ENCODE data around the gene PDE4D.

PDE4D gene

DNA sequence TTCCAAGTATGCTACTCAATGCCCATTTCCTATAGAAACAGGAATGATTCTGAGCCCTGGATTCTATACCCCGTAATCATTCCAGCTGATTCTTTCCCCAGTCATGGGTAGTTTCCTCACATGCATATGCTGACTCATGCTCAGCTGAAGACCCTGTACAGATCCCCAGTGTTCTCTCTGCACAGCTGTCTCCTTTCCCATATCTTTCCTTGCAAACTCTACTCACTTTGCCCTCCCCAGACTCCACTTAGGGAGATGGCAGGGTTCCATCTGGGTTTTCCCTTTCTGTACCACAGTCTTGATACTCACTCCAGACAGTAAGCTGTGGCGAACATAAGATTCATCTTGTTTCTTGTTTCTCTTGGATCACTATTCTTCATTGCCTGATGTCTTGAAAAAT lies 953.1 kb downstream of the PDE4D start:
- Histone ChIP-seq H3K36me3 (ENCODE audit: control insufficient read depth, insufficient read depth, low read length) (no peaks in the 10 kb centered on the region), H3K4me1 (ENCODE audit: control insufficient read depth, insufficient read depth, low read length) (peaks cover 2% of the 10 kb centered on the region), H3K4me3 (ENCODE audit: low read depth, low read length) (no peak overlapping the region), H3K27me3 (ENCODE audit: control insufficient read depth, insufficient read depth, low read length) (no peaks in the 10 kb centered on the region), H3K9me3 (ENCODE audit: control insufficient read depth, insufficient read depth, low read length) (no peaks in the 10 kb centered on the region), H3K9ac (ENCODE audit: low read depth, low read length) (no peak overlapping the region)

DNA sequence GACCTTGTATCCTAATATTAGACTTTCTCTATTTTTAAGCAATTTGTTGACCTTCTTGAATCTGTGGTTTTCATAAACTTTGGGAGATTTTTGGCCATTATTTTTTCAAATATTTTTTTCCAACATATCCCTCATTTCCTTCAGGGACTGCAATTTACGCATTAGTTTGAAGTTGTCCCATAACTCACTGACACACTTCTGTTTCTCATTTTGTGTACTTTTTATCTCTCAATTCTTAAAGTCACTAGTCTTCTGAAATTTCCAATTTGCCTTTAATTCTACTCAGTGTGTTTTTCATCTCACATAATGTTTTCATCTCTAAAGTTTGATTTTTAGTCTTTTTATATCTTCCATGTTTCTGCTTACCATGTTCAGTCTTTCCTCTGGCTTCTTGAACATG lies 953.9 kb downstream of the PDE4D start:
- Histone ChIP-seq H3K4me3 (ENCODE audit: low read depth, low read length) (no peak overlapping the region), H3K9ac (ENCODE audit: low read depth, low read length) (no peak overlapping the region), H3K4me1 (ENCODE audit: control insufficient read depth, insufficient read depth, low read length) (peaks cover 2% of the 10 kb centered on the region), H3K36me3 (ENCODE audit: control insufficient read depth, insufficient read depth, low read length) (no peaks in the 10 kb centered on the region), H3K9me3 (ENCODE audit: control insufficient read depth, insufficient read depth, low read length) (no peaks in the 10 kb centered on the region), H3K27me3 (ENCODE audit: control insufficient read depth, insufficient read depth, low read length) (no peaks in the 10 kb centered on the region)

GRCh38 chr5:58938563-58939424 lies 954.7 kb downstream of the PDE4D start:
- Histone ChIP-seq H3K9ac (ENCODE audit: low read depth, low read length) (no peak overlapping the region), H3K9me3 (ENCODE audit: control insufficient read depth, insufficient read depth, low read length) (no peaks in the 10 kb centered on the region), H3K36me3 (ENCODE audit: control insufficient read depth, insufficient read depth, low read length) (no peaks in the 10 kb centered on the region), H3K4me1 (ENCODE audit: control insufficient read depth, insufficient read depth, low read length) (peaks cover 4% of the 10 kb centered on the region), H3K27me3 (ENCODE audit: control insufficient read depth, insufficient read depth, low read length) (no peaks in the 10 kb centered on the region), H3K4me3 (ENCODE audit: low read depth, low read length) (peak overlapping the region; percentile 13)

DNA sequence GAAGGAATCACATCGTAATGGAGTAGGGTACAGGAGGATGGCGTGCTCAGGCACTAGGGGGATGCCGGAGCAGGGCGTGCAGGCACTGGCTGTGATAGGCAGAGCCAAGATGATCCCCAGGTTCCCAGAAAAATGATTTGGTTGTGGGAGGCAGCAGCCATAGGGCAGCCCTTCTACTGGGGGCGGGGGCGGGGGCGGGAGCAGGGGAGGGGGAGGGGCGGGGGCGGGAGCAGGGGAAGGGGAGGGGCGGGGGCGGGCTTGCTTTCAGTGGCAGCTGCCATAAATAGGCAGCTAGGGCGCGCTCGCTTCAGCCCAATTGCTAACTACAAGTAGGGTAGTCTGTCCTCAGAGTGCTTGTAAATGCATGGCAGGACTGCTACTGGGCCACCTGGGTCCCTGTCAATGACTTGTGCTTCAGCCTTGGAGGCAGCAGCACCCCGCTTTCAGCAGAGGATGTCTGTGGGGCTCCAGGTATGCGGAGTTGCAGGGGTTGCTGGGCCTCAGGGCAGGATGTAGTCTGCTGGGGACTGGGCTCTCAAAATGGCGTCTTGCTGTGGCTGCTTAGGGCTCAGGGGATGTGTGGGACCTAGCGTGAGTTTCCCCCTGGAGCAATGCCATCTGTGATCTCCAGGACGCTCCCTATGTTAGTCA lies 956.4 kb downstream of the PDE4D start:
- H3K9me3 ChIP-seq (ENCODE audit: control insufficient read depth, insufficient read depth, low read length): no peaks in the 10 kb centered on the region
- peak overlapping the region; percentile 67 for H3K4me3 ChIP-seq (ENCODE audit: low read depth, low read length)
- H3K4me1 ChIP-seq (ENCODE audit: control insufficient read depth, insufficient read depth, low read length): peaks cover 4% of the 10 kb centered on the region
- no peaks in the 10 kb centered on the region for H3K36me3 ChIP-seq (ENCODE audit: control insufficient read depth, insufficient read depth, low read length)
- peak overlapping the region; percentile 39 for H3K9ac ChIP-seq (ENCODE audit: low read depth, low read length)
- H3K27me3 ChIP-seq (ENCODE audit: control insufficient read depth, insufficient read depth, low read length): no peaks in the 10 kb centered on the region

DNA sequence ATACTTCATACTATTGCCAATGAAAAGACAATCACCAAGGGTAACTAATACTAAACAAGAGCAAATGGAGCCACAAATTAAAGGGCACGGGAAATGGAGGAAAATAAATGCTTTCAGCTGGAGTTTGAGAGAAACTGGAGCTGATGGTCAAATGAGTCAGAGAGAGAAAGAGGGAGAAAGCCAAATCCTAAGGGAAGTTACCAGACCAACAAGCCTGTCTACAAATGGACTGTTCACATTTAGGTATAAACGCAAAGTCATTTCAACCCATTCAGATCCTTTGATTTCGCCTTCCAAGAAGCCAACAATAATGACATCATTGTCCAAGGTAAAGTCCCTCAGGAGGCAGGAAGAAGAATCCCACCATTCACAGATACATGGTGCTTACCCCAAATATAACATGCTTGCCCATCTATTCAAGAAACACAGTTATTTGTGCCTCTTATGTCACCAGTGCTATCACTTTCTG lies 958.9 kb downstream of the PDE4D start:
- H3K4me3 ChIP-seq (ENCODE audit: low read depth, low read length): no peak overlapping the region
- H3K27me3 ChIP-seq (ENCODE audit: control insufficient read depth, insufficient read depth, low read length): no peaks in the 10 kb centered on the region
- H3K36me3 ChIP-seq (ENCODE audit: control insufficient read depth, insufficient read depth, low read length): no peaks in the 10 kb centered on the region
- H3K4me1 ChIP-seq (ENCODE audit: control insufficient read depth, insufficient read depth, low read length): peaks cover 4% of the 10 kb centered on the region
- no peaks in the 10 kb centered on the region for H3K9me3 ChIP-seq (ENCODE audit: control insufficient read depth, insufficient read depth, low read length)
- H3K9ac ChIP-seq (ENCODE audit: low read depth, low read length): no peak overlapping the region

- no peaks in the 10 kb centered on the region for H3K27me3 ChIP-seq (ENCODE audit: control insufficient read depth, insufficient read depth, low read length)
- peaks cover 4% of the 10 kb centered on the region for H3K4me1 ChIP-seq (ENCODE audit: control insufficient read depth, insufficient read depth, low read length)
- no peak overlapping the region for H3K9ac ChIP-seq (ENCODE audit: low read depth, low read length)
- no peaks in the 10 kb centered on the region for H3K9me3 ChIP-seq (ENCODE audit: control insufficient read depth, insufficient read depth, low read length)
- H3K4me3 ChIP-seq (ENCODE audit: low read depth, low read length): no peak overlapping the region
- H3K36me3 ChIP-seq (ENCODE audit: control insufficient read depth, insufficient read depth, low read length): no peaks in the 10 kb centered on the region
These were observed 959.5 kb downstream of the PDE4D start for GRCh38 chr5:58933891-58934628.

- Histone ChIP-seq H3K27me3 (ENCODE audit: control insufficient read depth, insufficient read depth, low read length) (no peaks in the 10 kb centered on the region), H3K9ac (ENCODE audit: low read depth, low read length) (no peak overlapping the region), H3K4me1 (ENCODE audit: control insufficient read depth, insufficient read depth, low read length) (peaks cover 15% of the 10 kb centered on the region), H3K9me3 (ENCODE audit: control insufficient read depth, insufficient read depth, low read length) (no peaks in the 10 kb centered on the region), H3K36me3 (ENCODE audit: control insufficient read depth, insufficient read depth, low read length) (no peaks in the 10 kb centered on the region), H3K4me3 (ENCODE audit: low read depth, low read length) (no peak overlapping the region)
These were observed 961.4 kb downstream of the PDE4D start for GRCh38 chr5:58932057-58932612.

- Histone ChIP-seq H3K27me3 (ENCODE audit: control insufficient read depth, insufficient read depth, low read length) (no peaks in the 10 kb centered on the region), H3K4me1 (ENCODE audit: control insufficient read depth, insufficient read depth, low read length) (peaks cover 27% of the 10 kb centered on the region), H3K9ac (ENCODE audit: low read depth, low read length) (no peak overlapping the region), H3K4me3 (ENCODE audit: low read depth, low read length) (no peak overlapping the region), H3K36me3 (ENCODE audit: control insufficient read depth, insufficient read depth, low read length) (no peaks in the 10 kb centered on the region), H3K9me3 (ENCODE audit: control insufficient read depth, insufficient read depth, low read length) (no peaks in the 10 kb centered on the region)
These were observed 963.0 kb downstream of the PDE4D start for GRCh38 chr5:58930520-58930919.

DNA sequence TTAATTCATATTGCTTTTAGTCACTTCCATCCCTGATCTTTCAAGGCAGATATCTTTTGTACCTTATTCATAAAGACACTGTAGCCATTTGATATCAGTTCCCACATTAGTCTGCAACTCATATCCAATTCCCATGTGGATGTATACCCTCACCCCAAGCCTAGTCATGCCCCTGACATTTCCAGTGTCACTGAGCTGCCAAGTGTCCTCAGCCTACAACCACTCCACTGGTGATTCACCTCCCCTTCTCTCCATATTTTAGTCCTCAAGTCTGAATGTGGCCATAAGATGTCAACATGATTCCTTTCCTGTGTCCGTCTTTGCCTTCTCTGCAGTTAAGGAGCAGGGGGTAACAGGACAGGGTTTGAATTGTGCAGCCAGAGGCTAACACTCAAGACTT lies 963.8 kb downstream of the PDE4D start:
- H3K9ac ChIP-seq (ENCODE audit: low read depth, low read length): no peak overlapping the region

GRCh38 chr5:58927938-58928337 lies 965.6 kb downstream of the PDE4D start:
- H3K27me3 ChIP-seq (ENCODE audit: control insufficient read depth, insufficient read depth, low read length): no peaks in the 10 kb centered on the region
- H3K4me3 ChIP-seq (ENCODE audit: low read depth, low read length): no peak overlapping the region
- H3K36me3 ChIP-seq (ENCODE audit: control insufficient read depth, insufficient read depth, low read length): no peaks in the 10 kb centered on the region
- H3K9me3 ChIP-seq (ENCODE audit: control insufficient read depth, insufficient read depth, low read length): no peaks in the 10 kb centered on the region
- H3K9ac ChIP-seq (ENCODE audit: low read depth, low read length): no peak overlapping the region
- H3K4me1 ChIP-seq (ENCODE audit: control insufficient read depth, insufficient read depth, low read length): peaks cover 29% of the 10 kb centered on the region

More for the DNA sequence above, 963.8 kb downstream of the PDE4D start:
- H3K36me3 ChIP-seq (ENCODE audit: control insufficient read depth, insufficient read depth, low read length): no peaks in the 10 kb centered on the region
- H3K27me3 ChIP-seq (ENCODE audit: control insufficient read depth, insufficient read depth, low read length): no peaks in the 10 kb centered on the region
- H3K9me3 ChIP-seq (ENCODE audit: control insufficient read depth, insufficient read depth, low read length): no peaks in the 10 kb centered on the region
- no peak overlapping the region for H3K4me3 ChIP-seq (ENCODE audit: low read depth, low read length)
- H3K4me1 ChIP-seq (ENCODE audit: control insufficient read depth, insufficient read depth, low read length): peaks cover 31% of the 10 kb centered on the region

DNA sequence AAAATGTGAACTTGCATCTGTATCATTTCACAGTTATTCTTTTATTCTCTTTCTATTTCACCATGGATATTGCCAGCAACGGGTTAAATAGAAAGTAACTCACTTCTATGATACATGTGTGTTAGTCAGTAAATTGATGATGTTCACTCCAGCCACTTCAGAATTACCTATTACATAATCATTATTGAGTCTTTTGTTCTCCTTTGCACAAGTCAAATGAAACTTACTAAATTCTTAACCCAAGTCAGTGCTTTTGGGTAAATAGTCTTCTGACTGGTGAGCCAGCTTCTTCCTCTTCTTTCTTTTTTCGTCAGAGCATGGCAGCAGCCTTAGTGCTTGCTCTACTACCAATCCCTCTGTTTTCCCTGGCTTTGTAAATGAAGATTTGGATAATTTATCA lies 966.3 kb downstream of the PDE4D start:
- Histone ChIP-seq H3K9ac (ENCODE audit: low read depth, low read length) (no peak overlapping the region), H3K36me3 (ENCODE audit: control insufficient read depth, insufficient read depth, low read length) (no peaks in the 10 kb centered on the region), H3K9me3 (ENCODE audit: control insufficient read depth, insufficient read depth, low read length) (no peaks in the 10 kb centered on the region), H3K4me1 (ENCODE audit: control insufficient read depth, insufficient read depth, low read length) (peaks cover 29% of the 10 kb centered on the region), H3K4me3 (ENCODE audit: low read depth, low read length) (no peak overlapping the region), H3K27me3 (ENCODE audit: control insufficient read depth, insufficient read depth, low read length) (no peaks in the 10 kb centered on the region)
